Epidermal melanocyte (primary cell): ENCODE measurements around the gene DBF4B.

Experiments
- DNase-seq: peaks from one replicate; pipeline ENCODE4 v3.0.0; 2011; ENCODE audit warnings: low spot score; ENCODE audit not compliant: insufficient read length

DBF4B gene

GRCh38 chr17:44776628-44777393, 68.3 kb downstream of the DBF4B start:
- no peak for DNase-seq

- DNase-seq, result no peak
Measured at GRCh38 chr17:44777394-44778348, 69.2 kb downstream of the DBF4B start.

GRCh38 chr17:44778656-44779210, 70.3 kb downstream of the DBF4B start:
- no peak for DNase-seq

DNA sequence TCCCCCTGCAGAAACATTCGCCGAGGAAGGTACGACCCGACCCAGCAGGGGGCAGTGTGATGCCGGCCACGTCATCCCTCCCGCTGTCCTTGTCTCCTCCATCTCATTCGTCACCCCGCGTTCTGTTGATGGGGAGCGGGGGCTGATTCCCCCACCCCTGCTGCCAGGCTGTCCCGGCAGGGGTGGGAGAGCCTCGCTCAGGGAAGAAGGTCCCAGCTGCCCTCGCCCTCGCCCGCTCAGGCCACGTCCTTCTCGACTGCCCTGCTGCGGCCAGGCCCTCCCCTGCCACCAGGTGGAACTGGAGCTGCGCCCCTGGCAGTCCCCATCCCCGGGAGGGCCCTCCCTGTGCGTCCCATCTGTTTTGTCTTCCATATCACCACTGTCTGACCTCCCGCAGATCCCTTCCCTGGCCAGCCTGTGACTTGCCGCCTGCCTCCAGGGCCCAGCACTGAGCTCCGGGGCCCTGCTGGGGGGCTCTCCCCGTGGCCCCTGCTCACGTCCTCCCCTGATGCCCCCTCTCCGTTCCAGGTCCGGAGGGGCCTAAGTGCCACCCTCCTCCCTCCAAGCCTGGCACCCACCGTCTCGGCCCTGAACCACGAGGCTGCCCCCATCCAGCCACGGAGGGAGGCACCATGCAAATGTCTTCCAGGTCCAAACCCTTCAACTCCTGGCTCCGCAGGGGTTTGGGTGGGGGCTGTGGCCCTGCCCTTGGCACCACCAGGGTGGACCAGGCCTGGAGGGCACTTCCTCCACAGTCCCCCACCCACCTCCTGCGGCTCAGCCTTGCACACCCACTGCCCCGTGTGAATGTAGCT, 71.0 kb downstream of the DBF4B start:
- no peak for DNase-seq

DNA sequence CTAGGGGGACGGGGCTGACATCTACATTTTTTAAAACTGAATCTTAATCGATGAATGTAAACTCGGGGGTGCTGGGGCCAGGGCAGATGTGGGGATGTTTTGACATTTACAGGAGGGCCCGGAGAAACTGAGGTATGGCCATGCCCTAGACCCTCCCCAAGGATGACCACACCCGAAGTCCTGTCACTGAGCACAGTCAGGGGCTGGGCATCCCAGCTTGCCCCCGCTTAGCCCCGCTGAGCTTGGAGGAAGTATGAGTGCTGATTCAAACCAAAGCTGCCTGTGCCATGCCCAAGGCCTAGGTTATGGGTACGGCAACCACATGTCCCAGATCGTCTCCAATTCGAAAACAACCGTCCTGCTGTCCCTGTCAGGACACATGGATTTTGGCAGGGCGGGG, 71.7 kb downstream of the DBF4B start:
- DNase-seq, result no peak

DNA sequence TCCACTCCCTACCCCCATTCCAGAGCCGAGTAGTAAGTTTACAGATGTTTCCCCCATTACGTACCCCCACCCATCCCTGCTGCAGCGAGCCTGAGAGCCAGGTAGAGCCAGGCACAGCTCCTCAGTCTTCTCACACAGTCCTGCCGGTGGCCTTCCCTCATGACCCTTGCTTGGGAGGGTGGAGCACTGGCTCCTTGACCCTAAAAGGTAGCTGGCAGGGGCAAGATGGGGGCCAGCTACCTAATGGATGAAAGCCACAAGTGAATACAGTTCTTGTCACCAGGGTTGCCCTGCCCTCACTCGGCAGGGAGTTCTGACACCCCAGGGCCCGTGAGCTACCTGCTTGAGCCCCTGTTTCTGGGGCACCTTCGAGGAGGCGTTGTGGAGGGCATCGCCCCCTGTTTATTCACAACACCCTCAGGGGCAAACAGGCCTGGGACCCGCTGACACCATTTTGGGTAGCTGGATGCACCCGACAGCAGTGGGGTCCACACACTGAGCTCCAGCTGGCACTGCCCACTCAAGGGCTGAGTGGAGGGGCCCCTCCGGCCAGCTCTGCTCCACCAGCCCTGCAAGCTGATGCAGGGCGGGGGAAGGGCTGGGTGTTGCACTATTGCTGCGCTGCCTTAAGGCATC, 72.5 kb downstream of the DBF4B start:
- DNase-seq, result no peak

- DNase-seq, result no peak
Measured at GRCh38 chr17:44781551-44782325, 73.3 kb downstream of the DBF4B start.

DNA sequence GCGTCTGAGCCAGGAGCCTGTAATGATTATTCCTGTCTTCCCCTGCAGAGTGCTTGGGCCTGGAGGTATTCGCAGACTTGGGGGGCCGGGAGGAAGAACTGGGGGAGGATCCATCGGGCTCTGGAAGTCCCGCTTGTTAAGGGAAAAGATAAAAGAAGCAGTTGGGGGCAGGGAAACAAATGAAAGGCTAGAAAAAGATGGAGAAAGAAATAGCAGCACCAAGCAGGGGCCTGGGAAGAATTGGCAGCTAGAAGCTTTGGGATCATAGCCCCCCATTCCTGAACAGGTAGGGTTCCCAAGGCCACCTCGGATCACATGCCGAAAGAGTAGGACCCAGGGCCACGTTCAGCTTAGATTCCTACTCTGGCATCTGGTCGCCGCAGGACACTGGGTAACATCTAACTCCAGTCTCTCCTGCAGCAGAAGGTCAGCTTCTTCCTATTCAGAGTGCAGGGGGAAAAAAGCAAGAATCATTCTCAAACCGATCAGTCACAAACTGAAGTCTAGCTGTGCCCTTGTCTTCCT, 73.9 kb downstream of the DBF4B start:
- DNase-seq, result no peak

DNA sequence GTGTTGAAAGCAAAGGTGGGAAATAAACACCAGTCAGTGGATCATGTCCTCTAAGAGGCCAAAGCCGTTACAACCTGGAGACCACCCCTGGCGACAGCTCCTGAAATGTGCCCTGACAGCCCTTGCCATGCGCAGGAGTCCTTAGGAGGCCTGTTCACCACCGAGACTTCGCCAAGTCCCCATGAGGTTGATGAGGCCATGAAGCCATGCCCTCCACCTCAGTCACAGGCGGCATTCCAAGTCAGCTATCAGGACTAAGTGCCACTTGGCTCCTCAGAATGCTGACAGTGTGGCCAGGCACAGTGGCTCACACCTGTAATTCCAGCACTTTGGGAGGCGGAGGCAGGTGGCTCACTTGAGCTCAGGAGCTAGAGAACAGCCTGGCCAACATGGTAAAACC, 77.5 kb downstream of the DBF4B start:
- DNase-seq, result no peak

DNA sequence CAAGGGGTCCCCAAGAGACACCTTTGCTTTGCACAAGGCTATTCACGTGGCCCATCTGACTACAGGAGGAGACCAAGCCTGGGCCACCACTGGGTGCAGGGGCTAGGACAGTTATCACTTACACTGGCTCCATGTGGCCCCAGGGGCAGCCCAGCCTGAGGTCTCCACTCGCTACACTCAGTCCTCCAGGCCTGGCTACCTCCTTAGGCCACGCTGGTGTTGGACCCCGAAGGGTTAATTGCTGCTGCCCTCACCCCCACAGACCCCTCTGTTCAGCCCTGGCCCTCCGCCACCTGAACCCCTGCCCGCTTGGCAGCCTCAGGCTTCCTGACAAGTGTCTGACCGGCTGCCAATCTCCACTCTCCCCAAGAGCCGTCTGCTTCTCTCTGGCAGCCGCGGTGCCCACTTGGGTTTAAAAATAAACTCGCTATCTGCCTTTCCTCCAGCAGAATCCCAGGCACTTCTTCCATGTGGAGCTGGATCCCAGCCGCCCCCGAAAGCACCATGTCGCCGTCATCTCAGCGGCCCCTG, 78.2 kb downstream of the DBF4B start:
- no peak for DNase-seq

DNA sequence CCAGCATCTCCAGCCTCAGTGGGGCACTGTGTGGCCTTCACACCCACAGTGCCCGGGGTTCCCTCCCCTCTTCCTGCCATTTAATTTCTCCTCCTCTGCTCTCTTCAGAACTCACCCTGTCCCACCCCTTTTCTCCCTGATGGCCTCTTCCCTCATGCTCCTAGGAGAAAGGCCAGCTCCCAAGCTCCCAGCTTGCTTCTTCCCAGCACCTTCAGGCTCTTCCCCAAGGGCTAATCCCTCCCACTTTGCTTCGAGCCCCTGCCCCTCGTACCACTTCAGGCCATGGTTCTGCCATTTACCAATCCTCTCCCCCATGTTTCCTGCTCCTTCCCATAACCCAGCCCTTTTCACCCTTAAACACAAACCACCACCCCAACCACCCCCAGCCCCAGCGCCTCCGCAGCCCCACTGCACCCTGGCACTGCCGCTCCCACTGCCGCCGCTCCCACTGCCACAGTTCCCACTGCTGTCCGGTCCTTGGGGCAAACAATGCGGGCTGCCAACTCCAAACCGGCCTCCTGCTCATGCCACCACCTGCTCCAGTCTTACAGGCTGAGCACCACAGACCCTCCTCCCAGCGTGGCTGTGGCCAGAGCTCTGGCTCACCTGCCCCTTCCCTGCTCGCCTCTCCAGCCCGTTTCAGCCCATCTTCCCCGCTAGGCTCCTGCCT, 78.9 kb downstream of the DBF4B start:
- no peak for DNase-seq

DNA sequence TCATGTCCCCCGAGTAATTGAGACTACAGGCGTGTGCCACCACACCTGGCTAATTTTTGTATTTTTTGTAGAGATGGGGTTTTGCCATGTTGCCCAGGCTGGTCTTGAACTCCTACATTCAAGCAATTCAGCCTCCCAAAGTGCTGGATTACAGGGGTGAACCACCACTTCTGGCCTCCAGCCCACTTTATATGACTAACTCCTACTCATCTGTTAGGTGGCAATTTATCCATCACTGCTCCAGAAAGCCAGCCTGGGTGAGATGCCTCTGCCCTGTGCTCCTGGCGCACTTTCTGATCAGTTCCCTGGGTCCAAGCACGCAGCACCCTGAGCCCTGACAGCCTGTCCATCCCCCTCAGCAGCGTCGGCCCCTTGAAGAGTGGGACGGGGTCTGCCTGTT, 79.7 kb downstream of the DBF4B start:
- no peak for DNase-seq

DNA sequence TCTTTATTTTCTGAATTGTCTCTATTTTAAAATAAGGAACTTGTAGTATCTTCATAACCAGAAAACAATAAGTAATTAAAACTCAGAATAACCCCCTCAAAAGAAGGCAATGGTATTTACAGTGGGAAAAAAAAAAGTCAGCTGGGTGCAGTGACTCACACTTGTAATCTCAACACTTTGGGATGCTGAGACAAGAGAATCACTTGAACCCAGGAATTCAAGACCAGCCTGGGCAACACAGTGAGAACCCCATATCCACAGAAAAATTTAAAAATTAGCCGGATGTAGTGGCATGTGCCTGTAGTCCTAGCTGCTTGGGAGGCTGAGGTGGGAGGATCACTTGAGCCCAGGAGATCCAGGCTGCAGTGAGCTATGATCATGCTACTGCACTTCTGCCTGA, 83.8 kb downstream of the DBF4B start:
- no peak for DNase-seq

GRCh38 chr17:44793885-44794842, 85.7 kb downstream of the DBF4B start:
- DNase-seq, result no peak

DNA sequence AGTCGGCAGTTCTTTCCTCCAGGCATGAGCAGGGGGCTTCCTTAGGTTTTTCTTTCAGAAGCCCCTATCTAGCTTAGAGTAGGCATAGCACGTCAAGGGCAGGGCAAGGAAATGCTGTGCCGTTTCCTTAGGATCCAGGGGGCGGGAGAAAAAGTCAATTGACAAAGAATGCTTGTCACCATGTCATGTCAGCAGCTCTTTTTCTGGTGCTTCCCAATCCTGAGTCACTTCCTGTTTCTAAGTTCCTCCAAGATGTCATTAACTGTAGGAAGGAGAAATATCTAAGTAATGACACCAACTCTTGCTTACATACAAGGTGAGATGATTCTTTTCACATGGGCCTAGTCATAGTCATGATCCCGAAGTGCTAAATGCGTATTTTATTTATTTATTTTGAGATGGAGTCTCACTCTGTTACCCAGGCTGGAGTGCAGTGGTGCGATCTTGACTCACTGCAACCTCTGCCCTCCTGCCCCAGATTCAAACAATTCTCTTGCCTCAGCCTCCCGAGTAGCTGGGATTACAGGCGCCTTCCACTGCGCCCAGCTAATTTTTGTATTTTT, 86.5 kb downstream of the DBF4B start:
- no peak for DNase-seq

DNA sequence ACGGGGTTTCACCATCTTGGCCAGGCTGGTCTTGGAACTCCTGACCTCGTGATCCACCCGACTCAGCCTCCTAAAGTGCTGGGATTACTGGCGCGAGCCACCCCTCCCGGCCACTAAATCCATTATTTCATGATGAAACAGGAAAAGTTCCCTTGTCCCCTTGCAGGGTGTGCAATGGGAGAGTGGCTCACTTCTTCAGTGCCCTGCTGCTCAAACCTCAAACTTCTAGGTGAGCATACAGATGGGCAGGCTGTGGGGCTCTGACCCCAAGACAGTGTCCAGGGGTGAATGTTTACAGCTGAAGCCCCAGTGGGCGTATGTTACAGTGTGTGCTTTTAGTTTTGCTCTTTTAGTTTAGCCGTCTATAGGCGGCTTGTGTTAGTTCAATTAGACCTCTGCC, 87.0 kb downstream of the DBF4B start:
- no peak for DNase-seq

DNA sequence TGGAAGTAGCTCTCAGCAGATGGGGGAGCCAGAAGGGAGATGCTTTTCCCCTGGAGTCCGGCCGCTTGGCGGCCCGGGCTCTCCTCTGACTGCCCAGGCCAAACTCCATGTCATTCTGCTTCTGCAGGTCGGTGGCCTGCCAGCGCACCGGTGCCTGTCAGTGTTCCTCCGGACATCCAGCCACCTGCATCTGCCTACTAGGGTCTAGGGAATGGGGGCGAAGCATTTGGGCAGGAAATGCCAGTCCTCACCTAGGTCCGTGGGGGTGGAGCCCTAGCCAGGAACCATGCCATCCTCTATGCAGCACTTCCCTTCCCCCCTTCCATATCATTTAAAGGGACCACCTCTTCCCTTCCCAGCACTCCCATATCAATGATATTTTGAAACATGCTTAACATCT, 87.5 kb downstream of the DBF4B start:
- DNase-seq, result no peak

GRCh38 chr17:44796731-44797130, 88.3 kb downstream of the DBF4B start:
- DNase-seq, result no peak
